GM18520 (cell line): ENCODE results near the gene MCF2L.
"Not testable (repeated sequence)": the region's sequence is repeated elsewhere in the genome, so short reads cannot be mapped to it uniquely, and the experiment has no call there.

Experiments
- ATAC-seq: cut with Tn5 transposase; IDR thresholded peaks from one replicate; pipeline ENCODE4 v1.9.1; 2021; ENCODE audit not compliant: unreplicated experiment

The MCF2L gene

GRCh38 chr13:113029487-113030258 is 60.7 kb downstream of the MCF2L start:
- no peak for ATAC-seq

DNA sequence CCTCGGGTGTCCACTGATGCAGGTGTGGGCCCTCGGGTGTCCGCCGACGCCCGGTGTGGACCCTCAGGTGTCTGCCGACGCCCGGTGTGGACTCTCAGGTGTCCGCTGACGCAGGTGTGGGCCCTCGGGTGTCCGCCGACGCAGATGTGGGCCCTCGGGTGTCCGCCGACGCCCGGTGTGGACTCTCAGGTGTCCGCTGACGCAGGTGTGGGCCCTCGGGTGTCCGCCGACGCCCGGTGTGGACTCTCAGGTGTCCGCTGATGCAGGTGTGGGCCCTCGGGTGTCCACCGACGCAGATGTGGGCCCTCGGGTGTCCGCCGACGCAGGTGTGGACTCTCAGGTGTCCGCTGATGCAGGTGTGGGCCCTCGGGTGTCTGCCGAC is 61.2 kb downstream of the MCF2L start:
- ATAC-seq: not testable (repeated sequence)

- ATAC-seq: no peak
Observed at GRCh38 chr13:113031465-113031864, 62.5 kb downstream of the MCF2L start.

DNA sequence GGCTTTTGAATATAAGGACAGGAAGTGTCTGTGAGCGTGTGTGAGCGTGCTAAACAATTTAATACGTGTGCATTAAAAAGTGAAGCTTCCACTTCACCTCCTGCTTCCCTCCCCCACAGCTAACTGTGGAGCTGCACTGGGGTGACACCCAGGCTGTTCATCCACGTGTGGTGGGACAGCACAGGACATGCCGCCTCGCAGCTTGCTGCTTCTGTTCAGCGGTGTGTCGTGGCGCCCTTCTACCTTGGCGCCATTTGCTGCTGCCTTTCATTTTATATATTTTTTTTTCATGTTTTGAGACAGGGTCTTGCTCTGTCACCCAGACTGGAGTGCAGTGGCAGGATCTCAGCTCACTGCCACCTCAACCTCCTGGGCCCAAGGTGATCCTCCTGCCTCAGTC is 63.3 kb downstream of the MCF2L start:
- no peak for ATAC-seq

GRCh38 chr13:113033054-113033850 is 64.2 kb downstream of the MCF2L start:
- no peak for ATAC-seq

GRCh38 chr13:113034451-113035212 is 65.6 kb downstream of the MCF2L start:
- no peak for ATAC-seq

GRCh38 chr13:113035213-113035800 is 66.3 kb downstream of the MCF2L start:
- ATAC-seq: no peak

DNA sequence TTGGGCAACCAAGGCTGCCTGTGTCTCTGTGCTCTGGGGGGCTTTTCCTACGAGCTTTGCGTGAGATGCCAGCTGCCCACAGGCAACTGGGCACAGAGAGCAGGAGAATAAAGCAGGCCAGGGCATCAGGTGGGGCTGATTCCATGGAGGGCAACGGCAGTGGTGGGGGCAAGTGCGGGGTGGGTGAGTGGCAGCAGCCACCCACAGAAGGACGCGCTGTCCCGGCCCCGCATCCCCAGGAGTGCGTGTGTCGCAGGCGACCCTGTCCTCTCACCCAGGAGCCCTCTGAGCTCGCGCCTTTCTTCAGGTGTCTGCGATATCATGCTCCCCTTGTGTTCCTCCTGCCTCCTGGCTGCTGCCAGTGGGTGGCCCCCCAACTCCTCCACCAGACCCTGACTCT is 67.4 kb downstream of the MCF2L start:
- no peak for ATAC-seq

DNA sequence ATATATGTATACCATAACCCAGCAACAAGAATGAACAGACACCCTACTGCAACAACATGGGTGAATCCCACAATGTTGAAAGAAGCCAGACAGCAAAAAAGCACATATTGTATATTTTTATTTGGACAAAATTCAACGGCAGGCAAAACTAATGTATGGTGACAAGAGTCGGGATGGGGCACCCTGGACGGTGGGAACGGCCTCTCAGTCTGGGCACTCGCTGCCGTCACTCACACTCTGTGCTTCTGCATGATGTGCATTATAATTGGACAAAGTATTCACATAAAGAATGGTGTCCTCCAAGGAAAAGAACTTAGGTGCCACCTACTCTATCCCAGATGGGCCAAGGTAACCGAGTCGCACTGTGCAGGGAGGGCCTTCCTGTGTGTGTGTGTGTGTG is 71.0 kb downstream of the MCF2L start:
- no peak for ATAC-seq

DNA sequence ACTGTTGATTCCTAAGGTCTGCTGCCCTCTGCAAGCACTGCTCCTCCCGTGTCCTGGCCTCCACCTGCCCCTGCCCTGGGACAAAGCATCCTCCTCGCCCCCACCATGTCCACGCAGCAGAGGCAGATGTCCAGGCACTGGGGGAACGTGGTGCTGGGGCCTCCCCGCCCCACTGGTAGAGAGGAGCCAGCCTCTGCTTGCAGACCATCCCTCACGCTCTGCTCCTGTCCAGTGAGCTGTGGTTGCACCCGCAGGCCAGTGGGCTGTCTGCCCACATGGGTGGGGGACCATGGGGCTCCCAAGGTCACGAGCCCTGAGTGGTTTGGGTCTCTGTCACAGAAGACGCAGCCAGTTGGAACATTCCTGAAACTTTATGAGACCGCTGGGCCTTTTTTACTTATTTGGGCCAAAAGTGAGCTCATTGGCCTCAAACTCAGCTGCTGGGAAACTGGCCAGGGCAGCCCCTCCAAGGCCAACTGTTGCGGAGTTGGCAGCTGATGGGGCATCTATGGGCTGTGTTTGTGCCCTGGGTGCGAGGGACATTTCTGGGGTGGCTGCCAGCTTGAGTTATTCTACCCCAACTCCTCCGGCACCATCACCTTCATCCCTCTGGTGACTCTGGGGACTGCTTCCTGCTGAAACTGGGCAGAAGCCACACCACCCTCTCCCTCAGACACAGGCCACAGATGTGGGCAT is 71.7 kb downstream of the MCF2L start:
- ATAC-seq: no peak

DNA sequence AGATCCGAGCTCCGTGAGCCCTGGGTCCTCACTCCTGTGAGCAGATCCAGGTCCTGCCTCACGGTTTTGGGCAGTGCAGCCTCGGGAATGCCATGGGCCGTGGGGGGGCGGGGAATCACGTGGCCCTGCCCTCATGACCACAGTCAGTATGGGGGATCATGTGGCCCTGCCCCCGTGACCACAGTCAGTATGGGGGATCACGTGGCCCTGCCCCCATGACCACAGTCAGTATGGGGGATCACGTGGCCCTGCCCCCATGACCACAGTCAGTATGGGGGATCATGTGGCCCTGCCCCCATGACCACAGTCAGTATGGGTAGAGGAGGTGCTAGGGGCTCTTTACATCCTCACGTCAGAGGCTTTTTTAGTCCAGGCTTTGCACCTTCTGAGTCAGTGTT is 72.3 kb downstream of the MCF2L start:
- no peak for ATAC-seq

DNA sequence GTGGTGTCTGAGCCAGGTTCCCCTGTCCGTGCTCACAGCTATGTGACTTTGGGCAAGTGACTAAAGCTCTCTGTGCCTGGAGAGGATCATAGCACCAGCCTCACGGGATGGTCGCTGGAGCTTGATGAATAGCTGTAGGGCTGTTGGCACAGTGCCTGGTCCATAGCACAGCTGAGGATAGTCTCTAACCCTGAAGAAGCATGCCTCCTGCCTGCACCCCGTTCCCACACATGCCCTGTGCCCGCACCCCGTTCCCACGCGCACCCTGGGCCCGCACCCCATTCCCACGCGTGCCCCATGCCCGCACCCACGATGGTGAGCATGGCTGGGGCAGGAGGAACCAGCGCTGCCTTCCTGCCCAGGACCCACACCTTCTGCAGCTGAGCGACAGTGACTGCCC is 72.9 kb downstream of the MCF2L start:
- no peak for ATAC-seq

- ATAC-seq: no peak
Observed at GRCh38 chr13:113042456-113042855, 73.4 kb downstream of the MCF2L start.

GRCh38 chr13:113043001-113043630 is 74.1 kb downstream of the MCF2L start:
- ATAC-seq: no peak

DNA sequence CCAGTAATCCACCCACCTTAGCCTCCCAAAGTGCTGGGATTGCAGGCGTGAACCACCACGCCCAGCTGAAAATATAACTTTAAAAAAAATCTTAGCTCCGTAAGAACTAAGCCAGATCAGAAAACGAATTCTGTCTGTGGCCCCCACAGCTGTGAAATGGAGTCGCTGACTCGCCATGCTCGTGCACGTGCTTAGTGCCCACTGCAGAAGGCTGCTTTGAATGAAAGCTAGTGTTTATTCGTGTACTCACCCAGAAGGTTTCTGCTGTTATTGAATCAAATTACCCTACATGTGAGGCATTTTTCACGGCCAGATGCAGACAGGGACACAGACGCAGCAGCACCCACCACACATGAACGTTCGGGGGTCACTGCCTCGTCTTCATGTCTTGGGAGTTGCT is 74.9 kb downstream of the MCF2L start:
- ATAC-seq: no peak

DNA sequence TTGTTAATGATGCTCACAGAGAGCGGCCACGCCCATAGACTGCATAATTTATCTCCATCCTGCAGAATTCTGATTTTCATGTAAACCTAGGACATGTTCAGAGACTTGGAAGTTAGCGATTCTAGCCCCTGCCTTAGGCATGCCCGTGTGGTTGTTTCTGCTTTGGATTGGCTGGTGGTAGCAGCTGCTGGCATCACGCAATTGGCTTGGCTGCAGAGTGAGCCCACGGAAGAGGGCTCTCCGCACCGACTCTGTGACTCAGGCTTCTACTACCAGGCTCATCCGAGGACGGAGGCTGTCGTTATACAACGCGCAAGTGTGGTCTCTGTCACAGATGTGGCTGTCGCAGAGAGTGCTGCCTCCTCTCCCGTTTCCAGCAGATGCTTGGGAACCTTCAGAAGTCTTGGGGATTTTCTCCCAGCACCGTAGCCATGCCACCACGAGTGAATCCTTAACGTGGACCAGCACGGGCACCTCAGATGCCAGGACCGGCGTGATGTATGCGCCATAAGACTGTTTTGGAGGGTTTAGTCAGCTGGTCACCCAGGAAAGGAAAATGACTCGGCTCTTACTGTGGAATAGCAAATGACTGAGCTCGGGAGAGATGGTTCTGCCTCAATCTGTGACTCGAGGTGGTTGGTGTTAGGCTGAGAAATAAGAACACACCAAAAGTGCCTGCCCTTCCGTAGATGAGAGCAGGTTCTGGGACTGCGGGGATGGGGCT is 75.5 kb downstream of the MCF2L start:
- ATAC-seq: no peak

- ATAC-seq: no peak
Observed at GRCh38 chr13:113045251-113046127, 76.5 kb downstream of the MCF2L start.

GRCh38 chr13:113046128-113046882 is 77.3 kb downstream of the MCF2L start:
- no peak for ATAC-seq
